ENCODE measurements around the gene ESYT3. TPM values are rescaled to one million over a fixed set of nuclear protein-coding genes. Genes with fewer than 3 reads are reported as not detected.
"Not testable (repeated sequence)": the region's sequence is repeated elsewhere in the genome, so short reads cannot be mapped to it uniquely, and the experiment has no call there.

Gene ESYT3
- total RNA-seq, 1 experiment from 2014 or later: 0.15 TPM

GRCh38 chr3:138509586-138509985 lies 75.2 kb downstream of the ESYT3 start:
- Histone ChIP-seq H3K4me1 (ENCODE audit: insufficient read depth, low read length, poor library complexity, severe bottlenecking) (no peaks in the 10 kb centered on the region), H3K27ac (ENCODE audit: low read depth, low read length, poor library complexity, severe bottlenecking) (no peak overlapping the region), H3K4me3 (ENCODE audit: low read depth, low read length, poor library complexity, severe bottlenecking) (no peak overlapping the region), H3K36me3 (ENCODE audit: insufficient read depth, low read length, poor library complexity, severe bottlenecking) (no peaks in the 10 kb centered on the region), H3K9me3 (ENCODE audit: low read depth, low read length, poor library complexity, severe bottlenecking) (no peaks in the 10 kb centered on the region), H3K27me3 (replicated peaks; ENCODE audit: insufficient read depth, low read depth, low read length, poor library complexity) (no peaks in the 10 kb centered on the region)
- intact Hi-C loops (cut with micrococcal nuclease; ENCODE audit: unreplicated experiment): no loop called here
- DNase-seq (ENCODE audit: low spot score): no peak
- ChIA-PET CTCF (no interaction called here), POLR2A (ENCODE audit: low non-redundant PET) (no interaction called here)
- TF ChIP-seq CTCF (conservative IDR thresholded peaks at IDR 0.05; ENCODE audit: low read depth, low read length) (no peak), EZH2 (IDR thresholded peaks at IDR 0.05; ENCODE audit: borderline replicate concordance, low read depth, low read length, poor library complexity, severe bottlenecking) (no peak)
- no TSS peak for BruUV-seq (replicated peaks)

- no TSS peak for BruUV-seq (replicated peaks)
- H3K9me3 ChIP-seq (ENCODE audit: low read depth, low read length, poor library complexity, severe bottlenecking): no peaks in the 10 kb centered on the region
- no peak overlapping the region for H3K27ac ChIP-seq (ENCODE audit: low read depth, low read length, poor library complexity, severe bottlenecking)
- no peaks in the 10 kb centered on the region for H3K36me3 ChIP-seq (ENCODE audit: insufficient read depth, low read length, poor library complexity, severe bottlenecking)
- POLR2A ChIA-PET (ENCODE audit: low non-redundant PET): no interaction called here
- no peaks in the 10 kb centered on the region for H3K4me1 ChIP-seq (ENCODE audit: insufficient read depth, low read length, poor library complexity, severe bottlenecking)
- H3K4me3 ChIP-seq (ENCODE audit: low read depth, low read length, poor library complexity, severe bottlenecking): no peak overlapping the region
- no peaks in the 10 kb centered on the region for H3K27me3 ChIP-seq (replicated peaks; ENCODE audit: insufficient read depth, low read depth, low read length, poor library complexity)
- intact Hi-C loops (cut with micrococcal nuclease; ENCODE audit: unreplicated experiment): no loop called here
- TF ChIP-seq EZH2 (IDR thresholded peaks at IDR 0.05; ENCODE audit: borderline replicate concordance, low read depth, low read length, poor library complexity, severe bottlenecking): no peak
- TF ChIP-seq CTCF (conservative IDR thresholded peaks at IDR 0.05; ENCODE audit: low read depth, low read length): no peak
- CTCF ChIA-PET: no interaction called here
- DNase-seq (ENCODE audit: low spot score): no peak
Observed at GRCh38 chr3:138511945-138512344, 77.5 kb downstream of the ESYT3 start.

DNA sequence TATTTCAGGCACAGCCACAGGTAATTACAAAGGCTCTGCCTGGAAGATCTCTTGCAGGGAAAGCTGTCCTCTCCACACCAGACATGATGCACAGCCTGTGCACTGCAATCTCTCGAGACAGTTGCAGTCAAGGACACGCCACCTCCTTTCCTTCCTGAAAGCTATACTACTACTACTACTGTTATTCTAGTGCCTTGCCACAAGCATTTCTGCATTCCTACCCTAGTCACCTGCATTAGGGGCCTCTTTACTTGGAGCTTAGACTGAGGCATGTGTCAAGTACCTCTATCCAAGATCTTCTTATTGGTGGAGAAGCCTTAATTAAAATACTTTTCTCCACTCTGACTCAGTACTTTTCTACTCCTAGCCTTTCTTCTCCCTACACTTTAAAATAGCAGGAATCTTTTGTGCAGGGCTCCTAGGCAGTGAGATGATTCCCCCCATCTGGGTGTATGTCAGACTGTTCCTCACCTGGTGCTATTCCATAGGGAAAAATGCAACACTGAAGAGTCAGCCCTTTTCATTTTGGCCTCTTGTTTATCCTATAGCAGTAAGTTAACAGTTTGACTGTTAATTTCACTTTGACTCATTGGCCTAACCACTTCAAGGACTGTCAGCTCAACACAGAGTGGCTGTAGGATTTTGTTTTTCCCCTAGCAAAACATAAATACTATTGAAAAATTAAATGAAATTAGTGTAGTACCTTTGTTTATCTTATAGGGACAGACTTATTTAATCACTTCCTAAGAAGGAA lies 78.9 kb downstream of the ESYT3 start:
- no peaks in the 10 kb centered on the region for H3K4me1 ChIP-seq (ENCODE audit: insufficient read depth, low read length, poor library complexity, severe bottlenecking)
- H3K36me3 ChIP-seq (ENCODE audit: insufficient read depth, low read length, poor library complexity, severe bottlenecking): no peaks in the 10 kb centered on the region
- H3K9me3 ChIP-seq (ENCODE audit: low read depth, low read length, poor library complexity, severe bottlenecking): no peaks in the 10 kb centered on the region
- no peak overlapping the region for H3K4me3 ChIP-seq (ENCODE audit: low read depth, low read length, poor library complexity, severe bottlenecking)
- TF ChIP-seq EZH2 (IDR thresholded peaks at IDR 0.05; ENCODE audit: borderline replicate concordance, low read depth, low read length, poor library complexity, severe bottlenecking) (no peak), CTCF (conservative IDR thresholded peaks at IDR 0.05; ENCODE audit: low read depth, low read length) (no peak)
- intact Hi-C loops (cut with micrococcal nuclease; ENCODE audit: unreplicated experiment): no loop called here
- H3K27ac ChIP-seq (ENCODE audit: low read depth, low read length, poor library complexity, severe bottlenecking): no peak overlapping the region
- no TSS peak for BruUV-seq (replicated peaks)
- no peaks in the 10 kb centered on the region for H3K27me3 ChIP-seq (replicated peaks; ENCODE audit: insufficient read depth, low read depth, low read length, poor library complexity)
- ChIA-PET POLR2A (ENCODE audit: low non-redundant PET) (interaction anchor here (0.6 kb wide), 1 partner anchor 273 kb away, joined by 3 read pairs; no protein-coding TSS in a partner anchor), CTCF (no interaction called here)
- DNase-seq (ENCODE audit: low spot score): no peak

GRCh38 chr3:138521445-138521844 lies 87.0 kb downstream of the ESYT3 start:
- DNase-seq (ENCODE audit: low spot score); CTCF ChIA-PET; H3K4me3 ChIP-seq (ENCODE audit: low read depth, low read length, poor library complexity, severe bottlenecking); BruUV-seq (replicated peaks); H3K36me3 ChIP-seq (ENCODE audit: insufficient read depth, low read length, poor library complexity, severe bottlenecking); H3K9me3 ChIP-seq (ENCODE audit: low read depth, low read length, poor library complexity, severe bottlenecking); POLR2A ChIA-PET (ENCODE audit: low non-redundant PET); H3K4me1 ChIP-seq (ENCODE audit: insufficient read depth, low read length, poor library complexity, severe bottlenecking); H3K27me3 ChIP-seq (replicated peaks; ENCODE audit: insufficient read depth, low read depth, low read length, poor library complexity); intact Hi-C loops (cut with micrococcal nuclease; ENCODE audit: unreplicated experiment); H3K27ac ChIP-seq (ENCODE audit: low read depth, low read length, poor library complexity, severe bottlenecking): not testable (repeated sequence)

All from A673 (cell line).